Femur (tissue), 1 donor: Measurements from ENCODE around the gene IL3.
A peak's percentile ranks its signal among the peaks of the same experiment; 100 is the strongest.

Experiments used
- DNase-seq: peaks from one replicate; pipeline ENCODE4 v3.0.0-alpha.2; 2017

The IL3 gene

GRCh38 chr5:132026516-132027008 is 33.9 kb upstream of the IL3 start:
- no peak for DNase-seq

- DNase-seq = no peak
Observed at GRCh38 chr5:132027027-132027426, 33.4 kb upstream of the IL3 start.

- DNase-seq = no peak
Observed at GRCh38 chr5:132029609-132030330, 30.7 kb upstream of the IL3 start.

- DNase-seq = no peak
Observed at GRCh38 chr5:132030610-132031009, 29.8 kb upstream of the IL3 start.

GRCh38 chr5:132032196-132032595 is 28.3 kb upstream of the IL3 start:
- DNase-seq = no peak

- DNase-seq = no peak
Observed at GRCh38 chr5:132033122-132033521, 27.3 kb upstream of the IL3 start.

- no peak for DNase-seq
Observed at GRCh38 chr5:132037353-132037752, 23.1 kb upstream of the IL3 start.

- no peak for DNase-seq
Observed at GRCh38 chr5:132044207-132044606, 16.2 kb upstream of the IL3 start.

- DNase-seq = no peak
Observed at GRCh38 chr5:132046880-132047299, 13.6 kb upstream of the IL3 start.

GRCh38 chr5:132049093-132049492 is 11.4 kb upstream of the IL3 start:
- DNase-seq = no peak

- no peak for DNase-seq
Observed at GRCh38 chr5:132049559-132049958, 10.9 kb upstream of the IL3 start.

- DNase-seq = peak; percentile 24
Observed at GRCh38 chr5:132050136-132050535, 10.3 kb upstream of the IL3 start.

GRCh38 chr5:132050661-132051552 is 9.5 kb upstream of the IL3 start:
- DNase-seq = peak; percentile 7

- DNase-seq = no peak
Observed at GRCh38 chr5:132052520-132052919, 7.9 kb upstream of the IL3 start.

GRCh38 chr5:132053483-132053882 is 7.0 kb upstream of the IL3 start:
- DNase-seq = no peak

- DNase-seq = no peak
Observed at GRCh38 chr5:132054031-132054696, 6.3 kb upstream of the IL3 start.

GRCh38 chr5:132054697-132055440 is 5.6 kb upstream of the IL3 start:
- DNase-seq = no peak

- DNase-seq = peak; percentile 5
Observed at GRCh38 chr5:132055441-132055807, 5.0 kb upstream of the IL3 start.

GRCh38 chr5:132055808-132056609 is 4.4 kb upstream of the IL3 start:
- peak; percentile 6 for DNase-seq

GRCh38 chr5:132056610-132057497 is 3.6 kb upstream of the IL3 start:
- DNase-seq = peak; percentile 12
